ENCODE results near the gene PROZ.
A peak's percentile ranks its signal among the peaks of the same experiment; 100 is the strongest.

The PROZ gene

GRCh38 chr13:113186061-113186900 lies 27.8 kb downstream of the PROZ start:
- Mint-ChIP-seq H3K36me3 (peaks cover 84% of the 10 kb centered on the region), H3K27ac (peak overlapping the region; percentile 68), H3K4me3 (peak overlapping the region; percentile 71), H3K9me3 (no peaks in the 10 kb centered on the region), H3K4me1 (peaks cover 69% of the 10 kb centered on the region)
- ATAC-seq (peak; percentile 76), DNase-seq (ENCODE audit: low spot score in 2 of 2) (no peak)

- no peak for DNase-seq (ENCODE audit: low spot score in 2 of 2)
- Mint-ChIP-seq H3K36me3 (peaks cover 81% of the 10 kb centered on the region), H3K9me3 (no peaks in the 10 kb centered on the region), H3K4me1 (peaks cover 59% of the 10 kb centered on the region), H3K4me3 (peak overlapping the region; percentile 71), H3K27ac (peak overlapping the region; percentile 88)
- peak; percentile 92 for ATAC-seq
Observed at GRCh38 chr13:113187263-113187669, 28.8 kb downstream of the PROZ start.

- H3K27ac Mint-ChIP-seq, result peak overlapping the region; percentile 88
- peak overlapping the region; percentile 71 for H3K4me3 Mint-ChIP-seq
- DNase-seq (ENCODE audit: low spot score in 2 of 2) (no peak), ATAC-seq (no peak)
- H3K9me3 Mint-ChIP-seq, result no peaks in the 10 kb centered on the region
- H3K4me1 Mint-ChIP-seq, result peaks cover 59% of the 10 kb centered on the region
- peaks cover 78% of the 10 kb centered on the region for H3K36me3 Mint-ChIP-seq
Observed at GRCh38 chr13:113187883-113188665, 29.6 kb downstream of the PROZ start.

GRCh38 chr13:113190181-113190580 lies 31.7 kb downstream of the PROZ start:
- peaks cover 83% of the 10 kb centered on the region for H3K36me3 Mint-ChIP-seq
- no peak for DNase-seq (ENCODE audit: low spot score in 2 of 2)
- no peak overlapping the region for H3K4me3 Mint-ChIP-seq
- no peak for ATAC-seq
- no peaks in the 10 kb centered on the region for H3K9me3 Mint-ChIP-seq
- H3K4me1 Mint-ChIP-seq, result peaks cover 41% of the 10 kb centered on the region
- no peak overlapping the region for H3K27ac Mint-ChIP-seq

GRCh38 chr13:113192279-113192678 lies 33.8 kb downstream of the PROZ start:
- ATAC-seq, result no peak
- H3K27ac Mint-ChIP-seq, result no peak overlapping the region
- no peaks in the 10 kb centered on the region for H3K9me3 Mint-ChIP-seq
- H3K4me1 Mint-ChIP-seq, result peaks cover 20% of the 10 kb centered on the region
- DNase-seq (ENCODE audit: low spot score in 2 of 2), result no peak
- peaks cover 90% of the 10 kb centered on the region for H3K36me3 Mint-ChIP-seq
- H3K4me3 Mint-ChIP-seq, result no peak overlapping the region

GRCh38 chr13:113192902-113193301 lies 34.5 kb downstream of the PROZ start:
- no peak for DNase-seq (ENCODE audit: low spot score in 2 of 2)
- Mint-ChIP-seq H3K36me3 (peaks cover 90% of the 10 kb centered on the region), H3K4me1 (peaks cover 14% of the 10 kb centered on the region), H3K27ac (no peak overlapping the region), H3K4me3 (no peak overlapping the region), H3K9me3 (no peaks in the 10 kb centered on the region)
- no peak for ATAC-seq

GRCh38 chr13:113195360-113195759 lies 36.9 kb downstream of the PROZ start:
- Mint-ChIP-seq H3K4me1 (no peaks in the 10 kb centered on the region), H3K9me3 (no peaks in the 10 kb centered on the region), H3K36me3 (peaks cover 94% of the 10 kb centered on the region), H3K27ac (no peak overlapping the region), H3K4me3 (no peak overlapping the region)
- DNase-seq (ENCODE audit: low spot score in 2 of 2), result no peak
- ATAC-seq, result no peak

GRCh38 chr13:113196970-113197737 lies 38.7 kb downstream of the PROZ start:
- no peaks in the 10 kb centered on the region for H3K9me3 Mint-ChIP-seq
- DNase-seq (ENCODE audit: low spot score in 2 of 2) (no peak), ATAC-seq (no peak)
- no peak overlapping the region for H3K27ac Mint-ChIP-seq
- H3K36me3 Mint-ChIP-seq, result peaks cover 92% of the 10 kb centered on the region
- H3K4me3 Mint-ChIP-seq, result no peak overlapping the region
- peaks cover 9% of the 10 kb centered on the region for H3K4me1 Mint-ChIP-seq

GRCh38 chr13:113201815-113202214 lies 43.4 kb downstream of the PROZ start:
- ATAC-seq (no peak), DNase-seq (ENCODE audit: low spot score in 2 of 2) (no peak)
- Mint-ChIP-seq H3K4me3 (no peak overlapping the region), H3K4me1 (peaks cover 55% of the 10 kb centered on the region), H3K9me3 (no peaks in the 10 kb centered on the region), H3K27ac (peak overlapping the region; percentile 36), H3K36me3 (peaks cover 78% of the 10 kb centered on the region)

- DNase-seq (ENCODE audit: low spot score in 2 of 2) (no peak), ATAC-seq (no peak)
- Mint-ChIP-seq H3K4me1 (peaks cover 63% of the 10 kb centered on the region), H3K36me3 (peaks cover 71% of the 10 kb centered on the region), H3K9me3 (no peaks in the 10 kb centered on the region), H3K27ac (peak overlapping the region; percentile 36), H3K4me3 (no peak overlapping the region)
Observed at GRCh38 chr13:113202912-113203311, 44.5 kb downstream of the PROZ start.

GRCh38 chr13:113203507-113204377 lies 45.3 kb downstream of the PROZ start:
- ATAC-seq, result no peak
- H3K36me3 Mint-ChIP-seq, result peaks cover 63% of the 10 kb centered on the region
- no peaks in the 10 kb centered on the region for H3K9me3 Mint-ChIP-seq
- peak overlapping the region; percentile 36 for H3K27ac Mint-ChIP-seq
- H3K4me3 Mint-ChIP-seq, result no peak overlapping the region
- peaks cover 64% of the 10 kb centered on the region for H3K4me1 Mint-ChIP-seq
- no peak for DNase-seq (ENCODE audit: low spot score in 2 of 2)

- H3K9me3 Mint-ChIP-seq, result no peaks in the 10 kb centered on the region
- no peak overlapping the region for H3K4me3 Mint-ChIP-seq
- H3K27ac Mint-ChIP-seq, result peak overlapping the region; percentile 36
- peaks cover 57% of the 10 kb centered on the region for H3K36me3 Mint-ChIP-seq
- ATAC-seq, result no peak
- peaks cover 64% of the 10 kb centered on the region for H3K4me1 Mint-ChIP-seq
- no peak for DNase-seq (ENCODE audit: low spot score in 2 of 2)
Observed at GRCh38 chr13:113204378-113204734, 45.9 kb downstream of the PROZ start.

GRCh38 chr13:113205428-113205931 lies 47.0 kb downstream of the PROZ start:
- ATAC-seq, result no peak
- peaks cover 64% of the 10 kb centered on the region for H3K4me1 Mint-ChIP-seq

GRCh38 chr13:113207460-113207859 lies 49.0 kb downstream of the PROZ start:
- no peak for ATAC-seq
- Mint-ChIP-seq H3K9me3 (no peaks in the 10 kb centered on the region), H3K27ac (peak overlapping the region; percentile 72), H3K4me1 (peaks cover 69% of the 10 kb centered on the region), H3K36me3 (peaks cover 46% of the 10 kb centered on the region), H3K4me3 (peak overlapping the region; percentile 88)
- DNase-seq (ENCODE audit: low spot score in 2 of 2), result no peak

More at GRCh38 chr13:113205428-113205931, 47.0 kb downstream of the PROZ start:
- Mint-ChIP-seq H3K36me3 (peaks cover 45% of the 10 kb centered on the region), H3K27ac (peak overlapping the region; percentile 36), H3K9me3 (no peaks in the 10 kb centered on the region), H3K4me3 (peak overlapping the region; percentile 88)
- no peak for DNase-seq (ENCODE audit: low spot score in 2 of 2)

Data from stimulated activated effector memory CD8-positive, alpha-beta T cell treated with anti-CD3 and anti-CD28 coated beads, Interleukin-12 subunit alpha, Interleukin-12 subunit beta, amount 100 ng/mL, for 72 hours (primary cell).